Panc1 (cell line): ENCODE data around the gene JPH4. TPM values are rescaled to one million over a fixed set of nuclear protein-coding genes. Genes with fewer than 3 reads are reported as not detected.

ENCODE experiments used
- ATAC-seq: fragments of 200-7000 bp; cut with Tn5 transposase; 2 replicates; pipeline ENCODE4 v1.9.1; 2020; ENCODE audit warnings: mild to moderate bottlenecking, moderate library complexity
- BruUV-seq: library from RNA; stranded (reverse); fragments of 400-500 nt; replicated peaks from 2 replicates; lab custom pipeline; 2021; lab: Mats Ljungman, UMichigan
- CTCF ChIA-PET: fragments of 300-600 bp; sonication (Branson Sonifier 250); formaldehyde crosslinking; loops from one replicate; lab custom pipeline; 2022; ENCODE audit warnings: antibody characterized with exemption; lab: Charles Lee
- POLR2A ChIA-PET: fragments of 300-600 bp; sonication (Branson Sonifier 250); formaldehyde crosslinking; loops from one replicate; lab custom pipeline; 2022; ENCODE audit warnings: antibody characterized with exemption; lab: Charles Lee
- DNase-seq: peaks from one replicate; pipeline ENCODE4 v3.0.0-alpha.2; 2010; ENCODE audit warnings: low read depth, low spot score
- H3K27ac ChIP-seq: 2 replicates; pipeline ENCODE4 v1.5.1; 2011; ENCODE audit warnings: mild to moderate bottlenecking, low read length, inconsistent platforms
- H3K27me3 ChIP-seq: fragments of 200-500 bp; sonication (Bioruptor generic); 2 replicates; pipeline ENCODE4 v1.6.0; 2014; ENCODE audit warnings: low read length, inconsistent platforms; ENCODE audit not compliant: control insufficient read depth, insufficient read depth
- H3K36me3 ChIP-seq: fragments of 200-500 bp; sonication (Bioruptor generic); 2 replicates; pipeline ENCODE4 v1.5.1; 2014; ENCODE audit warnings: inconsistent platforms, mild to moderate bottlenecking, low read length, moderate library complexity; ENCODE audit not compliant: control insufficient read depth, insufficient read depth
- H3K4me1 ChIP-seq: 2 replicates; pipeline ENCODE4 v1.5.1; 2011; ENCODE audit warnings: inconsistent platforms, mild to moderate bottlenecking, low read length, moderate library complexity; ENCODE audit not compliant: control insufficient read depth, insufficient read depth
- H3K4me3 ChIP-seq, 2 experiments: 2 replicates each; pipeline ENCODE4 v1.5.1; 2011 to 2012; ENCODE audit warnings: low read depth in 2 of 2, low read length in 2 of 2, mild to moderate bottlenecking in 2 of 2, inconsistent platforms in 1 of 2, moderate library complexity in 1 of 2
- H3K9me3 ChIP-seq: fragments of 200-500 bp; sonication (Bioruptor generic); 2 replicates; pipeline ENCODE4 v1.5.1; 2014; ENCODE audit warnings: low read depth, mild to moderate bottlenecking, inconsistent platforms, low read length, moderate library complexity; ENCODE audit not compliant: control insufficient read depth, insufficient read depth
- CTCF ChIP-seq: fragments of 450-650 bp; IDR thresholded peaks from 2 replicates; pipeline ENCODE4 v1.5.1; 2017; ENCODE audit warnings: mild to moderate bottlenecking
- POLR2AphosphoS5 ChIP-seq: IDR thresholded peaks from 2 replicates; pipeline ENCODE4 v1.6.1; 2012; ENCODE audit warnings: mild to moderate bottlenecking, low read depth, low read length, moderate library complexity
- REST ChIP-seq, 2 experiments: IDR thresholded peaks; 2 replicates each; pipeline ENCODE4 v1.6.1; 2011 to 2012; ENCODE audit warnings: low read depth in 2 of 2, control low read depth in 1 of 2, low read length in 1 of 2, mild to moderate bottlenecking in 1 of 2, moderate library complexity in 1 of 2; ENCODE audit not compliant: insufficient read depth in 1 of 2
- SIN3A ChIP-seq: IDR thresholded peaks from 2 replicates; pipeline ENCODE4 v1.6.1; 2012; ENCODE audit warnings: low read depth, mild to moderate bottlenecking, low read length, moderate library complexity, borderline replicate concordance; ENCODE audit not compliant: insufficient read depth
- TCF7L2 ChIP-seq: IDR thresholded peaks from 2 replicates; pipeline ENCODE4 v1.6.1; 2011; ENCODE audit warnings: mild to moderate bottlenecking, low read depth, low read length, inconsistent platforms
- in situ Hi-C: cut with HindIII; loops from 2 replicates; pipeline ENCODE4 v1.10.0; 2016; ENCODE audit warnings: low sequenced_read_pairs, low pct_unique_long_range_greater_than_20kb
- intact Hi-C: fragments of 100-400 bp; cut with micrococcal nuclease; formaldehyde crosslinking; loops from one replicate; pipeline ENCODE4 v1.10.0; 2022; ENCODE audit not compliant: unreplicated experiment
- total RNA-seq: library from RNA; stranded (reverse); gene quantifications from one replicate; pipeline ENCODE4 v1.2.1, GENCODE V29; 2021; ENCODE audit not compliant: unreplicated experiment

JPH4 gene
- total RNA-seq, 1 experiment from 2014 or later, result 0.05 TPM

DNA sequence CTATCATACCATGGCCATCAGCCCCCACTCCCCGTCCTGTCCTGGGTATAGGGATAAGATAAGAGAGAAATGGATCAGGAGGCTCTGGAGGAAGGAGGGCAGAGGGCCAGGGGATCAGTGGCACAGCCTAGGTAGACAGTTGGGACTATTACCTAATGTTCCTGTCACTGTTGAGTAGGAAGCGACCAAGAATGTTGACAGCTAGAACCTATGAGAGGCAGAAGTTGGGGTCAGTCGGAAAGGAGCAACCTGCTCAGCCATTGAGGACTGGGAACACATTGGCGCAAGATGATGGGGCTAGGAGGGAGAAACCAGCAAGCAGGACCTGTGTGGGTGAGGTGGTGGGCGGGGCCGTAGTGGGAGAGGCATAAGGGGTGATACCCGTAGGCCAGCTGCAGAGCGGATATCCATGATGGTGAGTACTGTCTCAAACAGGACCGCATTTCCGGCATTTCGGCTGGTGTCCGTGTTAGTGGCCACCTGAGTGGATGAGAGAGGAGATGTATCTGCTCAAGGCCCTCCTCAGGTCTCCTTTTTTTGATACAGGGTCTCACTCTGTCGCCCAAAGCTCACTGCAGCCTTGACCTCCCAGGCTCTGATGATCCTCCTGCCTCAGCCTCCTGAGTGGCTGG lies 14.3 kb downstream of the JPH4 start:
- no peak overlapping the region for H3K4me3 ChIP-seq
- no peaks in the 10 kb centered on the region for H3K9me3 ChIP-seq
- intact Hi-C loops, result no loop called here
- CTCF ChIA-PET, result no interaction called here
- in situ Hi-C loops, result no loop called here
- BruUV-seq, result no TSS peak
- no peaks in the 10 kb centered on the region for H3K27me3 ChIP-seq
- H3K27ac ChIP-seq, result no peak overlapping the region
- H3K4me1 ChIP-seq, result peaks cover 10% of the 10 kb centered on the region
- DNase-seq (no peak), ATAC-seq (no peak)
- POLR2A ChIA-PET, result no interaction called here
- TF ChIP-seq TCF7L2 (no peak), CTCF (no peak), POLR2AphosphoS5 (no peak), REST (IDR thresholded peaks at IDR 0.05; ENCODE audit: insufficient read depth in 1 of 2, low read depth in 2 of 2, low read length in 1 of 2) (no peak), SIN3A (no peak)
- no peaks in the 10 kb centered on the region for H3K36me3 ChIP-seq

- DNase-seq, result no peak
- CTCF ChIA-PET, result interaction anchor here (0.7 kb wide), 1 partner anchor 261 kb away, joined by 3 read pairs; no protein-coding TSS in a partner anchor
- POLR2A ChIA-PET, result no interaction called here
- no peaks in the 10 kb centered on the region for H3K27me3 ChIP-seq
- no TSS peak for BruUV-seq
- no peaks in the 10 kb centered on the region for H3K36me3 ChIP-seq
- TF ChIP-seq SIN3A, result no peak
- no peak for TF ChIP-seq TCF7L2
- TF ChIP-seq CTCF, result no peak
- no peak for TF ChIP-seq REST (IDR thresholded peaks at IDR 0.05; ENCODE audit: insufficient read depth in 1 of 2, low read depth in 2 of 2, low read length in 1 of 2)
- no peak for TF ChIP-seq POLR2AphosphoS5
- in situ Hi-C loops (no loop called here), intact Hi-C loops (no loop called here)
- no peak for ATAC-seq
- H3K4me3 ChIP-seq, result no peak overlapping the region
- H3K27ac ChIP-seq, result no peak overlapping the region
- H3K4me1 ChIP-seq, result peaks cover 5% of the 10 kb centered on the region
- no peaks in the 10 kb centered on the region for H3K9me3 ChIP-seq
Observed at GRCh38 chr14:23563473-23564180, 15.0 kb downstream of the JPH4 start.
